ENCODE results near the gene DNASE1.
A peak's percentile ranks its signal among the peaks of the same experiment; 100 is the strongest.

DNASE1 gene

GRCh38 chr16:3687021-3687420 is 32.5 kb downstream of the DNASE1 start:
- Histone ChIP-seq H2AK5ac (ENCODE audit: low read length, severe bottlenecking) (no peak overlapping the region), H4K91ac (ENCODE audit: low read length) (no peak overlapping the region), H3K27me3 (ENCODE audit: control insufficient read depth in 1 of 2, insufficient read depth in 1 of 2, low read length in 2 of 2) (no peaks in the 10 kb centered on the region), H3K9ac (ENCODE audit: low read length) (no peak overlapping the region), H3K18ac (ENCODE audit: low read depth in 1 of 2, low read length in 2 of 2) (no peak overlapping the region), H2BK120ac (ENCODE audit: low read depth, low read length) (no peak overlapping the region), H3K4ac (ENCODE audit: low read depth in 1 of 2, low read length in 2 of 2) (no peak overlapping the region), H3K79me1 (replicated peaks; ENCODE audit: low read length, poor library complexity, severe bottlenecking) (peaks cover 13% of the 10 kb centered on the region), H3K4me2 (ENCODE audit: low read length, poor library complexity, severe bottlenecking) (no peak overlapping the region), H4K8ac (ENCODE audit: low read length) (no peak overlapping the region), H2BK12ac (ENCODE audit: low read length in 2 of 2) (no peak overlapping the region), H2BK5ac (ENCODE audit: low read depth, low read length, poor library complexity, severe bottlenecking) (no peak overlapping the region), H3K36me3 (ENCODE audit: control insufficient read depth in 1 of 2, insufficient read depth in 2 of 2, low read depth in 1 of 2, low read length in 2 of 2) (peaks cover 42 to 43% of the 10 kb centered on the region in 2 experiments), H3K4me3 (ENCODE audit: insufficient read depth in 1 of 2, low read depth in 1 of 2, low read length in 2 of 2) (no peak overlapping the region), H2AFZ (ENCODE audit: low read depth, low read length) (no peak overlapping the region), H3K23ac (ENCODE audit: low read length in 2 of 2) (no peak overlapping the region), H2BK15ac (ENCODE audit: low read depth, poor library complexity, severe bottlenecking) (no peak overlapping the region), H3K4me1 (ENCODE audit: control insufficient read depth, insufficient read depth, low read depth, low read length) (peaks cover 3% of the 10 kb centered on the region), H3K27ac (ENCODE audit: low read length, poor library complexity, severe bottlenecking) (no peak overlapping the region), H3K9me3 (ENCODE audit: control insufficient read depth, low read length) (no peaks in the 10 kb centered on the region), H3K14ac (ENCODE audit: low read length in 2 of 2) (no peak overlapping the region)
- no peak for DNase-seq
- WGBS: 97% methylated on average over 6 of the region's 7 CpGs

- peaks cover 14% of the 10 kb centered on the region for H3K79me1 ChIP-seq (replicated peaks; ENCODE audit: low read length, poor library complexity, severe bottlenecking)
- H2BK120ac ChIP-seq (ENCODE audit: low read depth, low read length): no peak overlapping the region
- no peaks in the 10 kb centered on the region for H3K27me3 ChIP-seq (ENCODE audit: control insufficient read depth in 1 of 2, insufficient read depth in 1 of 2, low read length in 2 of 2)
- no peak overlapping the region for H3K4ac ChIP-seq (ENCODE audit: low read depth in 1 of 2, low read length in 2 of 2)
- H2BK15ac ChIP-seq (ENCODE audit: low read depth, poor library complexity, severe bottlenecking): no peak overlapping the region
- no peak overlapping the region for H2BK5ac ChIP-seq (ENCODE audit: low read depth, low read length, poor library complexity, severe bottlenecking)
- H3K4me3 ChIP-seq (ENCODE audit: insufficient read depth in 1 of 2, low read depth in 1 of 2, low read length in 2 of 2): no peak overlapping the region
- 99% methylated on average over 7 of the region's 9 CpGs for WGBS
- H3K18ac ChIP-seq (ENCODE audit: low read depth in 1 of 2, low read length in 2 of 2): no peak overlapping the region
- no peaks in the 10 kb centered on the region for H3K9me3 ChIP-seq (ENCODE audit: control insufficient read depth, low read length)
- H3K14ac ChIP-seq (ENCODE audit: low read length in 2 of 2): no peak overlapping the region
- H4K91ac ChIP-seq (ENCODE audit: low read length): no peak overlapping the region
- peaks cover 37 to 41% of the 10 kb centered on the region in 2 experiments for H3K36me3 ChIP-seq (ENCODE audit: control insufficient read depth in 1 of 2, insufficient read depth in 2 of 2, low read depth in 1 of 2, low read length in 2 of 2)
- no peak overlapping the region for H3K4me2 ChIP-seq (ENCODE audit: low read length, poor library complexity, severe bottlenecking)
- H3K4me1 ChIP-seq (ENCODE audit: control insufficient read depth, insufficient read depth, low read depth, low read length): peaks cover 3% of the 10 kb centered on the region
- H3K9ac ChIP-seq (ENCODE audit: low read length): no peak overlapping the region
- no peak overlapping the region for H3K27ac ChIP-seq (ENCODE audit: low read length, poor library complexity, severe bottlenecking)
- H2BK12ac ChIP-seq (ENCODE audit: low read length in 2 of 2): no peak overlapping the region
- no peak for DNase-seq
- H4K8ac ChIP-seq (ENCODE audit: low read length): no peak overlapping the region
- H2AK5ac ChIP-seq (ENCODE audit: low read length, severe bottlenecking): no peak overlapping the region
- H3K23ac ChIP-seq (ENCODE audit: low read length in 2 of 2): no peak overlapping the region
- no peak overlapping the region for H2AFZ ChIP-seq (ENCODE audit: low read depth, low read length)
These were observed 33.3 kb downstream of the DNASE1 start for GRCh38 chr16:3687792-3688191.

GRCh38 chr16:3689731-3690130 is 35.2 kb downstream of the DNASE1 start:
- no peaks in the 10 kb centered on the region for H3K9me3 ChIP-seq (ENCODE audit: control insufficient read depth, low read length)
- no peak overlapping the region for H3K18ac ChIP-seq (ENCODE audit: low read depth in 1 of 2, low read length in 2 of 2)
- H2BK12ac ChIP-seq (ENCODE audit: low read length in 2 of 2): no peak overlapping the region
- peaks cover 21% of the 10 kb centered on the region for H3K79me1 ChIP-seq (replicated peaks; ENCODE audit: low read length, poor library complexity, severe bottlenecking)
- H4K8ac ChIP-seq (ENCODE audit: low read length): peak overlapping the region; percentile 48
- no peaks in the 10 kb centered on the region for H3K27me3 ChIP-seq (ENCODE audit: control insufficient read depth in 1 of 2, insufficient read depth in 1 of 2, low read length in 2 of 2)
- H3K4me2 ChIP-seq (ENCODE audit: low read length, poor library complexity, severe bottlenecking): no peak overlapping the region
- no peak overlapping the region for H2AFZ ChIP-seq (ENCODE audit: low read depth, low read length)
- no peak overlapping the region for H3K14ac ChIP-seq (ENCODE audit: low read length in 2 of 2)
- no peak overlapping the region for H2BK5ac ChIP-seq (ENCODE audit: low read depth, low read length, poor library complexity, severe bottlenecking)
- no peak for DNase-seq
- H3K4me3 ChIP-seq (ENCODE audit: insufficient read depth in 1 of 2, low read depth in 1 of 2, low read length in 2 of 2): no peak overlapping the region
- H2AK5ac ChIP-seq (ENCODE audit: low read length, severe bottlenecking): no peak overlapping the region
- H3K27ac ChIP-seq (ENCODE audit: low read length, poor library complexity, severe bottlenecking): no peak overlapping the region
- no peak overlapping the region for H3K23ac ChIP-seq (ENCODE audit: low read length in 2 of 2)
- H2BK120ac ChIP-seq (ENCODE audit: low read depth, low read length): no peak overlapping the region
- H3K4ac ChIP-seq (ENCODE audit: low read depth in 1 of 2, low read length in 2 of 2): no peak overlapping the region
- peaks cover 35 to 37% of the 10 kb centered on the region in 2 experiments for H3K36me3 ChIP-seq (ENCODE audit: control insufficient read depth in 1 of 2, insufficient read depth in 2 of 2, low read depth in 1 of 2, low read length in 2 of 2)
- H4K91ac ChIP-seq (ENCODE audit: low read length): no peak overlapping the region
- 91% methylated on average over 7 of the region's 7 CpGs for WGBS
- peak overlapping the region; percentile 88 for H3K9ac ChIP-seq (ENCODE audit: low read length)
- peaks cover 3% of the 10 kb centered on the region for H3K4me1 ChIP-seq (ENCODE audit: control insufficient read depth, insufficient read depth, low read depth, low read length)
- no peak overlapping the region for H2BK15ac ChIP-seq (ENCODE audit: low read depth, poor library complexity, severe bottlenecking)

- Histone ChIP-seq H3K4me1 (ENCODE audit: control insufficient read depth, insufficient read depth, low read depth, low read length) (peaks cover 3% of the 10 kb centered on the region), H2AK5ac (ENCODE audit: low read length, severe bottlenecking) (no peak overlapping the region), H2BK5ac (ENCODE audit: low read depth, low read length, poor library complexity, severe bottlenecking) (no peak overlapping the region), H3K4me2 (ENCODE audit: low read length, poor library complexity, severe bottlenecking) (no peak overlapping the region), H3K18ac (ENCODE audit: low read depth in 1 of 2, low read length in 2 of 2) (peak overlapping the region in 1 of 2 experiments; percentile 2), H4K91ac (ENCODE audit: low read length) (no peak overlapping the region), H3K14ac (ENCODE audit: low read length in 2 of 2) (no peak overlapping the region), H3K4ac (ENCODE audit: low read depth in 1 of 2, low read length in 2 of 2) (no peak overlapping the region), H3K23ac (ENCODE audit: low read length in 2 of 2) (no peak overlapping the region), H2BK120ac (ENCODE audit: low read depth, low read length) (no peak overlapping the region), H3K27ac (ENCODE audit: low read length, poor library complexity, severe bottlenecking) (no peak overlapping the region), H3K9ac (ENCODE audit: low read length) (peak overlapping the region; percentile 88), H2AFZ (ENCODE audit: low read depth, low read length) (no peak overlapping the region), H4K8ac (ENCODE audit: low read length) (peak overlapping the region; percentile 61), H2BK15ac (ENCODE audit: low read depth, poor library complexity, severe bottlenecking) (no peak overlapping the region), H3K79me1 (replicated peaks; ENCODE audit: low read length, poor library complexity, severe bottlenecking) (peaks cover 23% of the 10 kb centered on the region), H2BK12ac (ENCODE audit: low read length in 2 of 2) (no peak overlapping the region), H3K36me3 (ENCODE audit: control insufficient read depth in 1 of 2, insufficient read depth in 2 of 2, low read depth in 1 of 2, low read length in 2 of 2) (peaks cover 28 to 30% of the 10 kb centered on the region in 2 experiments), H3K9me3 (ENCODE audit: control insufficient read depth, low read length) (no peaks in the 10 kb centered on the region), H3K27me3 (ENCODE audit: control insufficient read depth in 1 of 2, insufficient read depth in 1 of 2, low read length in 2 of 2) (no peaks in the 10 kb centered on the region), H3K4me3 (ENCODE audit: insufficient read depth in 1 of 2, low read depth in 1 of 2, low read length in 2 of 2) (peak overlapping the region in 1 of 2 experiments; percentile 74)
- 46% methylated on average over 18 of the region's 18 CpGs for WGBS
- peak; percentile 91 for DNase-seq
These were observed 36.0 kb downstream of the DNASE1 start for GRCh38 chr16:3690470-3690928.
